Loucy (cell line): ENCODE results near the gene ACTL8.

Experiments used
- H2AFZ ChIP-seq: fragments of 200-600 bp; sonication (generic); 2 replicates; pipeline ENCODE4 v1.6.0; 2016; ENCODE audit warnings: antibody characterized with exemption, mild to moderate bottlenecking, low read length, moderate library complexity
- H3F3A ChIP-seq: fragments of 200-600 bp; 2 replicates; pipeline ENCODE4 v1.6.0; 2016; ENCODE audit warnings: antibody characterized with exemption, low read depth, mild to moderate bottlenecking
- H3K27me3 ChIP-seq: fragments of 200-600 bp; sonication (generic); 2 replicates; pipeline ENCODE4 v1.6.1; 2014; ENCODE audit warnings: low read length, mild to moderate bottlenecking; ENCODE audit not compliant: insufficient read depth, poor library complexity, severe bottlenecking
- H3K36me3 ChIP-seq: fragments of 200-600 bp; sonication (generic); 2 replicates; pipeline ENCODE4 v1.6.1; 2016; ENCODE audit warnings: low read length; ENCODE audit not compliant: insufficient read depth
- H3K4me1 ChIP-seq: fragments of 200-600 bp; sonication (generic); 2 replicates; pipeline ENCODE4 v1.5.1; 2014; ENCODE audit warnings: low read length, mild to moderate bottlenecking; ENCODE audit not compliant: insufficient read depth, poor library complexity, severe bottlenecking
- H3K4me2 ChIP-seq: fragments of 200-600 bp; sonication (generic); 2 replicates; pipeline ENCODE4 v1.6.0; 2014; ENCODE audit warnings: antibody characterized with exemption, low read length, low read depth, mild to moderate bottlenecking; ENCODE audit not compliant: poor library complexity, severe bottlenecking
- H3K4me3 ChIP-seq: fragments of 200-600 bp; sonication (generic); 2 replicates; pipeline ENCODE4 v1.5.1; 2014; ENCODE audit warnings: low read length, mild to moderate bottlenecking, mixed read lengths; ENCODE audit not compliant: poor library complexity, severe bottlenecking
- H3K79me2 ChIP-seq: fragments of 200-600 bp; sonication (generic); 2 replicates; pipeline ENCODE4 v1.6.1; 2014; ENCODE audit warnings: low read length; ENCODE audit not compliant: insufficient read depth
- H3K9ac ChIP-seq: fragments of 200-600 bp; sonication (generic); 2 replicates; pipeline ENCODE4 v1.6.0; 2014; ENCODE audit warnings: mild to moderate bottlenecking, low read depth, low read length, moderate library complexity; ENCODE audit not compliant: poor library complexity, severe bottlenecking
- H3K9me2 ChIP-seq: fragments of 200-600 bp; sonication (generic); replicated peaks from 2 replicates; pipeline ENCODE4 v1.6.1; 2016; ENCODE audit warnings: low read depth, low read length, mixed read lengths
- H3K9me3 ChIP-seq: fragments of 200-600 bp; sonication (generic); 2 replicates; pipeline ENCODE4 v1.6.1; 2014; ENCODE audit warnings: mild to moderate bottlenecking, antibody characterized with exemption, low read length, low read depth; ENCODE audit not compliant: insufficient read depth
- H4K20me1 ChIP-seq: fragments of 200-600 bp; sonication (generic); 2 replicates; pipeline ENCODE4 v1.6.0; 2014; ENCODE audit warnings: antibody characterized with exemption, low read length, mild to moderate bottlenecking; ENCODE audit not compliant: insufficient read depth, poor library complexity, severe bottlenecking
- EZH2phosphoT487 ChIP-seq: fragments of 200-600 bp; IDR thresholded peaks from 2 replicates; pipeline ENCODE4 v1.6.1; 2018; ENCODE audit warnings: antibody characterized with exemption, mild to moderate bottlenecking, moderate library complexity, borderline replicate concordance
- TF ChIP-seq, protein P1 (sequence below): fragments of 200-600 bp; sonication (generic); conservative IDR thresholded peaks from 2 replicates; pipeline ENCODE4 v1.5.1; 2014; ENCODE audit warnings: mild to moderate bottlenecking, antibody characterized with exemption, low read length

The ACTL8 gene

GRCh38 chr1:17857109-17857499 lies 102.0 kb downstream of the ACTL8 start:
- H3K4me1 ChIP-seq, result no peaks in the 10 kb centered on the region
- H3K9me2 ChIP-seq, result no peaks in the 10 kb centered on the region
- H3K4me2 ChIP-seq, result no peak overlapping the region
- no peak overlapping the region for H3K9ac ChIP-seq
- no peaks in the 10 kb centered on the region for H3F3A ChIP-seq
- H3K27me3 ChIP-seq, result no peaks in the 10 kb centered on the region
- no peak overlapping the region for H3K4me3 ChIP-seq
- no peak overlapping the region for H2AFZ ChIP-seq
- no peaks in the 10 kb centered on the region for H3K79me2 ChIP-seq
- no peak for TF ChIP-seq EZH2phosphoT487
- TF ChIP-seq, protein P1, sequence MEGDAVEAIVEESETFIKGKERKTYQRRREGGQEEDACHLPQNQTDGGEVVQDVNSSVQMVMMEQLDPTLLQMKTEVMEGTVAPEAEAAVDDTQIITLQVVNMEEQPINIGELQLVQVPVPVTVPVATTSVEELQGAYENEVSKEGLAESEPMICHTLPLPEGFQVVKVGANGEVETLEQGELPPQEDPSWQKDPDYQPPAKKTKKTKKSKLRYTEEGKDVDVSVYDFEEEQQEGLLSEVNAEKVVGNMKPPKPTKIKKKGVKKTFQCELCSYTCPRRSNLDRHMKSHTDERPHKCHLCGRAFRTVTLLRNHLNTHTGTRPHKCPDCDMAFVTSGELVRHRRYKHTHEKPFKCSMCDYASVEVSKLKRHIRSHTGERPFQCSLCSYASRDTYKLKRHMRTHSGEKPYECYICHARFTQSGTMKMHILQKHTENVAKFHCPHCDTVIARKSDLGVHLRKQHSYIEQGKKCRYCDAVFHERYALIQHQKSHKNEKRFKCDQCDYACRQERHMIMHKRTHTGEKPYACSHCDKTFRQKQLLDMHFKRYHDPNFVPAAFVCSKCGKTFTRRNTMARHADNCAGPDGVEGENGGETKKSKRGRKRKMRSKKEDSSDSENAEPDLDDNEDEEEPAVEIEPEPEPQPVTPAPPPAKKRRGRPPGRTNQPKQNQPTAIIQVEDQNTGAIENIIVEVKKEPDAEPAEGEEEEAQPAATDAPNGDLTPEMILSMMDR, result no peak
- H3K36me3 ChIP-seq, result no peaks in the 10 kb centered on the region
- no peaks in the 10 kb centered on the region for H4K20me1 ChIP-seq
- peaks cover under 1% of the 10 kb centered on the region; the same call in 1 of the 2 replicates for H3K9me3 ChIP-seq

DNA sequence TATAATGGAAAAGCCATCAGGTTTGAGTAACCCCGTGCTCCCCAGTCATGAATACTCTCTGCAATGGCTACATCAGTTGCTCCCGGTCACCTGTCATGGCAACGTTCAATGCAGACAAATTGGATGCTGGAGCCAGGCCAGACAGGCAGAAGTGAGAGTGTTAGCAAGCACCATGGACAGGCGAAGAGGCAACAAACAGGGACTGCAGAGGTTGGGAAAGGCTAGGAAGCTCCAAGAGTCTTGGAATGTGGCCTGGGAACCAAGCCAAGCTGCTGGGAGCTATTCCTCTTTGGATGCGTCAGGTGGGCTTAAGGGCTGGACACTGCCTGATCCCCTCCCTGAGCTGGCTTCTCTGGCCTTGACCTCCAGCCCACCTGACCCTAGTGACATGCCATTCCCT lies 102.9 kb downstream of the ACTL8 start:
- TF ChIP-seq EZH2phosphoT487, result no peak
- TF ChIP-seq, protein P1, result no peak
- no peaks in the 10 kb centered on the region for H4K20me1 ChIP-seq

GRCh38 chr1:17860812-17861211 lies 105.7 kb downstream of the ACTL8 start:
- Histone ChIP-seq H4K20me1 (no peaks in the 10 kb centered on the region), H3K4me3 (no peak overlapping the region), H3K79me2 (no peaks in the 10 kb centered on the region), H3K9me2 (no peaks in the 10 kb centered on the region), H3K36me3 (no peaks in the 10 kb centered on the region), H3K9me3 (no peaks in the 10 kb centered on the region), H3K4me1 (no peaks in the 10 kb centered on the region), H3K4me2 (no peak overlapping the region), H3K27me3 (no peaks in the 10 kb centered on the region), H2AFZ (no peak overlapping the region), H3K9ac (no peak overlapping the region), H3F3A (no peaks in the 10 kb centered on the region)
- TF ChIP-seq EZH2phosphoT487, result no peak
- TF ChIP-seq, protein P1, result no peak

More for the DNA sequence above, 102.9 kb downstream of the ACTL8 start:
- Histone ChIP-seq H3K9me3 (no peaks in the 10 kb centered on the region), H3K4me1 (no peaks in the 10 kb centered on the region), H3K9me2 (no peaks in the 10 kb centered on the region), H2AFZ (no peak overlapping the region), H3K4me2 (no peak overlapping the region), H3K4me3 (no peak overlapping the region), H3K36me3 (no peaks in the 10 kb centered on the region), H3K27me3 (no peaks in the 10 kb centered on the region), H3K9ac (no peak overlapping the region), H3K79me2 (no peaks in the 10 kb centered on the region), H3F3A (no peaks in the 10 kb centered on the region)
